ENCODE data around the gene NLRP9.
"Not testable (repeated sequence)": the region's sequence is repeated elsewhere in the genome, so short reads cannot be mapped to it uniquely, and the experiment has no call there.

DNA sequence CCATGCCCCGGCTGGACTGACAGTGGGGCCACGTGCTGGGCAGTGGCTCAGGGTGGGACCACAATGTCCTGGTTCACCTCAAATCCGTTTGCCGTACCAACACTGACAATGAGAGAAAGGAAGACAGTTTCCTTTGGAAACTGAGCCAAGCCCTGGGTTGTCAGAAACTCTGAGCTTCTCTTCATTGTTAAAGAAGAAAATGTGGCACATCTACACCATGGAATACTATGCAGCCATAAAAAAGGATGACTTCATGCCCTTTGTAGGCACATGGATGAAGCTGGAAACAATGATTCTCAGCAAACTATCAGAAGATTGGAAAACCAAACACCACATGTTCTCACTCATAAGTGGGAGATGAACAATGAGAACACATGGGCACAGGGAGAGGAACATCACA, 18.6 kb upstream of the NLRP9 start:
- TF ChIP-seq, protein P1, sequence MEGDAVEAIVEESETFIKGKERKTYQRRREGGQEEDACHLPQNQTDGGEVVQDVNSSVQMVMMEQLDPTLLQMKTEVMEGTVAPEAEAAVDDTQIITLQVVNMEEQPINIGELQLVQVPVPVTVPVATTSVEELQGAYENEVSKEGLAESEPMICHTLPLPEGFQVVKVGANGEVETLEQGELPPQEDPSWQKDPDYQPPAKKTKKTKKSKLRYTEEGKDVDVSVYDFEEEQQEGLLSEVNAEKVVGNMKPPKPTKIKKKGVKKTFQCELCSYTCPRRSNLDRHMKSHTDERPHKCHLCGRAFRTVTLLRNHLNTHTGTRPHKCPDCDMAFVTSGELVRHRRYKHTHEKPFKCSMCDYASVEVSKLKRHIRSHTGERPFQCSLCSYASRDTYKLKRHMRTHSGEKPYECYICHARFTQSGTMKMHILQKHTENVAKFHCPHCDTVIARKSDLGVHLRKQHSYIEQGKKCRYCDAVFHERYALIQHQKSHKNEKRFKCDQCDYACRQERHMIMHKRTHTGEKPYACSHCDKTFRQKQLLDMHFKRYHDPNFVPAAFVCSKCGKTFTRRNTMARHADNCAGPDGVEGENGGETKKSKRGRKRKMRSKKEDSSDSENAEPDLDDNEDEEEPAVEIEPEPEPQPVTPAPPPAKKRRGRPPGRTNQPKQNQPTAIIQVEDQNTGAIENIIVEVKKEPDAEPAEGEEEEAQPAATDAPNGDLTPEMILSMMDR (conservative IDR thresholded peaks at IDR 0.05; ENCODE audit: low read depth, low read length): not testable (repeated sequence)
- not testable (repeated sequence) for TF ChIP-seq SMC3 (IDR thresholded peaks at IDR 0.05; ENCODE audit: low read depth, low read length); MAFK (IDR thresholded peaks at IDR 0.05; ENCODE audit: low read depth, low read length); POLR2A (IDR thresholded peaks at IDR 0.05; ENCODE audit: low read depth, low read length); RAD21 (IDR thresholded peaks at IDR 0.05; ENCODE audit: low read length); BHLHE40 (IDR thresholded peaks at IDR 0.05; ENCODE audit: low read depth, low read length)

All from IMR-90 (cell line).